ENCODE measurements around the gene ZNF593.

- TF ChIP-seq CTCF (IDR thresholded peaks at IDR 0.05; ENCODE audit: low read depth, low read length), result no peak
- TF ChIP-seq POLR2A (IDR thresholded peaks at IDR 0.05; ENCODE audit: extremely low read depth, insufficient read length), result no peak
Observed at GRCh38 chr1:26215246-26215645, 45.5 kb downstream of the ZNF593 start.

All from NB4 (cell line).